ENCODE data around the gene USP34. TPM values are rescaled to one million over a fixed set of nuclear protein-coding genes. Genes with fewer than 3 reads are reported as not detected.

USP34 gene
- total RNA-seq, 1 experiment from 2014 or later, result 101 TPM

DNA sequence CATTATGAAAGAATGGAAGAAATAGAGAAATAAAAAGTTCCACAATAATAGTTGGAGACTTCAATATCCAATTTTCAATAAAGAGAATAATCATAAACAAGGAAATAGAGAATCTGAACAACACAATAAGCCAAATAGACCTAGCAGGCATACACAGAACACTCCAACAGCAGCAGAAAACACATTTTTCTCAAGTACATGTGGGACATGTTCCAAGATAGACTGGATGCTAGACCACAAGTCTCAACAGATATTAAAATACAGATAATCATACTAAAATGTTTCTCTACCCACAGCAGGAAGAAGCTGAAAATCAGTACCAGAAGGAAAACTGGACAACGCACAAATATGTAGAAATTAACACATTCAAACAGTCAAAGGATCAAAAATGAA is 113.9 kb downstream of the USP34 start:
- no peaks in the 10 kb centered on the region for H3K27me3 Mint-ChIP-seq (ENCODE audit: insufficient read depth, unreplicated experiment)
- H3K36me3 Mint-ChIP-seq (ENCODE audit: insufficient read depth, unreplicated experiment), result peaks cover 36% of the 10 kb centered on the region
- peaks cover 24% of the 10 kb centered on the region for H3K4me1 Mint-ChIP-seq (ENCODE audit: insufficient read depth, unreplicated experiment)
- peak overlapping the region; percentile 34 for H3K4me3 Mint-ChIP-seq (ENCODE audit: unreplicated experiment)
- no TSS peak for BruUV-seq (replicated peaks)
- peaks cover 18% of the 10 kb centered on the region for H3K9me3 Mint-ChIP-seq (ENCODE audit: unreplicated experiment)
- intact Hi-C loops (cut with micrococcal nuclease), result loop anchor here (10.0 kb wide), 1 partner anchor 118 kb away; the partner anchor contains the start of gene USP34
- POLR2A ChIA-PET, result interaction anchor here (0.6 to 1.5 kb wide), 6 partner anchors 8 to 181 kb away, joined by 3 to 4 read pairs (median 3); partner anchors contain the start of gene XPO1
- DNase-seq (ENCODE audit: unreplicated experiment), result no peak
- peak overlapping the region; percentile 76 for H3K27ac Mint-ChIP-seq (ENCODE audit: low read depth, unreplicated experiment)
- CTCF ChIA-PET, result interaction anchor here (0.6 to 1.6 kb wide), 2 partner anchors 12 to 45 kb away, joined by 3 read pairs; no protein-coding TSS in a partner anchor
- TF ChIP-seq, protein P1, sequence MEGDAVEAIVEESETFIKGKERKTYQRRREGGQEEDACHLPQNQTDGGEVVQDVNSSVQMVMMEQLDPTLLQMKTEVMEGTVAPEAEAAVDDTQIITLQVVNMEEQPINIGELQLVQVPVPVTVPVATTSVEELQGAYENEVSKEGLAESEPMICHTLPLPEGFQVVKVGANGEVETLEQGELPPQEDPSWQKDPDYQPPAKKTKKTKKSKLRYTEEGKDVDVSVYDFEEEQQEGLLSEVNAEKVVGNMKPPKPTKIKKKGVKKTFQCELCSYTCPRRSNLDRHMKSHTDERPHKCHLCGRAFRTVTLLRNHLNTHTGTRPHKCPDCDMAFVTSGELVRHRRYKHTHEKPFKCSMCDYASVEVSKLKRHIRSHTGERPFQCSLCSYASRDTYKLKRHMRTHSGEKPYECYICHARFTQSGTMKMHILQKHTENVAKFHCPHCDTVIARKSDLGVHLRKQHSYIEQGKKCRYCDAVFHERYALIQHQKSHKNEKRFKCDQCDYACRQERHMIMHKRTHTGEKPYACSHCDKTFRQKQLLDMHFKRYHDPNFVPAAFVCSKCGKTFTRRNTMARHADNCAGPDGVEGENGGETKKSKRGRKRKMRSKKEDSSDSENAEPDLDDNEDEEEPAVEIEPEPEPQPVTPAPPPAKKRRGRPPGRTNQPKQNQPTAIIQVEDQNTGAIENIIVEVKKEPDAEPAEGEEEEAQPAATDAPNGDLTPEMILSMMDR (IDR thresholded peaks at IDR 0.05; ENCODE audit: unreplicated experiment), result no peak

DNA sequence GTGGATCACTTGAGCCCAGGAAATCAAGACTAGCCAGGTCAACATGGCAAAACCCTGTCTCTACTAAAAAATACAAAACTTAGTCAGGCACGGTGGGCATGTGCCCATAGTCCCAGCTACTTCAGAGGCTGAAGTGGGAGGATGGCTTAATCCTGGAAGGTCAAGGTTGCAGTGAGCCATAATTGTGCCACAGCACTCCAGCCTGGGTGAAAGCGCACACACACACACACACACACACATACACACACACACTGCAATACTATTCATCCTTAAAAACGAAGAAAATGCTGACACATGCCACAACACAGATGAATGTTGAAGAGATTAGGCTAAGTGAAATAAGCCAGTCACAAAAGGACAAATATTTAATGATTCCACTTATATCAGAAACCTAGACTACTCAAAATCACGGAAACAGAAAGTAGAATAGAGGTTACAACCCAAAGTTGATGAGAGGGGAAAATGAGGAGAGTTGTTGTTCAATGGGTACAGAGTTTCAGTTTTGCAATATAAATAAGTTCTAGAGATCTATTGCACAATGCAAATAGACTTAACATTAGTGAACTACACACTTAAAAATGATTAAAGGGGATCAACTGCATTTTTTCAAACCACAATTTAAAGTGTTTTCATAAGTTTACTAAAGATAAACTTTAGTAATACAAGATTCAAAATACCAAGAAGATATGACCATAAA is 114.5 kb downstream of the USP34 start:
- Mint-ChIP-seq H3K27me3 (ENCODE audit: insufficient read depth, unreplicated experiment) (no peaks in the 10 kb centered on the region), H3K9me3 (ENCODE audit: unreplicated experiment) (peaks cover 18% of the 10 kb centered on the region), H3K27ac (ENCODE audit: low read depth, unreplicated experiment) (peak overlapping the region; percentile 76), H3K4me1 (ENCODE audit: insufficient read depth, unreplicated experiment) (peaks cover 24% of the 10 kb centered on the region), H3K4me3 (ENCODE audit: unreplicated experiment) (peak overlapping the region; percentile 34), H3K36me3 (ENCODE audit: insufficient read depth, unreplicated experiment) (peaks cover 36% of the 10 kb centered on the region)
- TF ChIP-seq, protein P1 (IDR thresholded peaks at IDR 0.05; ENCODE audit: unreplicated experiment), result no peak
- no TSS peak for BruUV-seq (replicated peaks)
- ChIA-PET POLR2A (interaction anchor here (1.0 to 1.1 kb wide), 2 partner anchors 13 to 26 kb away, joined by 3 to 5 read pairs; no protein-coding TSS in a partner anchor), CTCF (interaction anchor here (0.6 kb wide), 1 partner anchor 41 kb away, joined by 4 read pairs; no protein-coding TSS in a partner anchor)
- intact Hi-C loops (cut with micrococcal nuclease), result loop anchor here (10.0 kb wide), 1 partner anchor 118 kb away; the partner anchor contains the start of gene USP34
- DNase-seq (ENCODE audit: unreplicated experiment), result peak; percentile 45

DNA sequence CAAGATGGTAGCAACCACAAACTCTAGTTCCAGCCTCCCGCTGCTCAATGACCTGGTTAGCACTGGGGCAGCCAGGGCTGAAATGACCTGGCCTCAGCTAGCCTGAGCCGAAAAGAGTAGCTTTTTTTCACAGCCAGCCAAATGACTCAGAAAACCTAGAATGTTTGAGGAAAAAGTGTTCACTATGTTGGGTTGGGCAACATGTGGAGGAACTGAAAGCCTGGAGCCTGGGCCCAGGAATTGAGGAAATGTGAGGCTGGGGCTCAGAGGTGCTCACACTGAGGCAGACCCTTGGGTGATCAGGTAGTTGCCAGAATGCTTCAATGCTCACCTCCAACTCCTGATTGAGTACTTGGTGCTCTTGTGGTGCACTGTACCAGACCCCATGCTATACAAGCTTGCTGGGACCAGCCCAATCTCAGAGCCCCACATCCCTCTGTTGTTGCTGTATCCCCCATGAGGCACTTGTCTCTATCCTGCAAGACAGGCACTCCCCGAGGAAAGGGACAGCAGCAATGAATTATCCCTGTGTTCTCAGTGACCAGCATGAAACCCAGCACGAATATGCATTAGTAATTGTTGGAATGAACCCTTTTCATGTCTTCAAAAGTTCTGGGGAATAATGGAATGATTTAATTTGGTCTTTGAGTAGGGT is 116.2 kb downstream of the USP34 start:
- no TSS peak for BruUV-seq (replicated peaks)

More for the DNA sequence above, 116.2 kb downstream of the USP34 start:
- Mint-ChIP-seq H3K4me1 (ENCODE audit: insufficient read depth, unreplicated experiment) (peaks cover 24% of the 10 kb centered on the region), H3K9me3 (ENCODE audit: unreplicated experiment) (peaks cover 18% of the 10 kb centered on the region), H3K27ac (ENCODE audit: low read depth, unreplicated experiment) (peak overlapping the region; percentile 76), H3K36me3 (ENCODE audit: insufficient read depth, unreplicated experiment) (peaks cover 25% of the 10 kb centered on the region), H3K27me3 (ENCODE audit: insufficient read depth, unreplicated experiment) (no peaks in the 10 kb centered on the region), H3K4me3 (ENCODE audit: unreplicated experiment) (no peak overlapping the region)
- intact Hi-C loops (cut with micrococcal nuclease), result loop anchor here (10.0 kb wide), 1 partner anchor 120 kb away; the partner anchor contains the start of gene USP34
- ChIA-PET CTCF (no interaction called here), POLR2A (interaction anchor here (0.6 kb wide), 1 partner anchor 115 kb away, joined by 3 read pairs; no protein-coding TSS in a partner anchor)
- no peak for DNase-seq (ENCODE audit: unreplicated experiment)
- TF ChIP-seq, protein P1 (IDR thresholded peaks at IDR 0.05; ENCODE audit: unreplicated experiment), result no peak

Measured in MCF 10A (cell line).